ENCODE data around the gene HNF1B.

Gene HNF1B

DNA sequence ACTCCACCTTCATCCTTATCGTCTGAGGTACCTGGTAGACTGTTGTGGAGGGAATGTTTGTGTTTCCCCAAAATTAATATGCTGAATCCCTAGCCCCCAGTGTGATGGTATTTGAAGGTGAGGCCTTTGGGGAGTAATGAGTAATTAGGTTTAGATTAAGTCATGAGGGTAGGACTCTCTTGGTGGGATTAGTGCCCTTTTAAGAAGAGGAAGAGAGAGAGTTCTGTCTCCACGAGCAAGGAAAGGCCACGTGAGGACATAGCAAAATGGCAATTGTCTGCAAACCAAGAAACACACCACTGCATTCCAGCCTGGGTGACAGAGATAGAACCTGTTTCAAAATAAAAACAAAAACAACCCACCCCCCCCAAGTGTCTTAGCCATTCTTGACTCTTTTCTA, 80.6 kb downstream of the HNF1B start:
- DNase-seq (ENCODE audit: low read depth), result no peak
- H3K4me3 ChIP-seq (ENCODE audit: low read depth, low read length), result no peak overlapping the region
- TF ChIP-seq, protein P1, sequence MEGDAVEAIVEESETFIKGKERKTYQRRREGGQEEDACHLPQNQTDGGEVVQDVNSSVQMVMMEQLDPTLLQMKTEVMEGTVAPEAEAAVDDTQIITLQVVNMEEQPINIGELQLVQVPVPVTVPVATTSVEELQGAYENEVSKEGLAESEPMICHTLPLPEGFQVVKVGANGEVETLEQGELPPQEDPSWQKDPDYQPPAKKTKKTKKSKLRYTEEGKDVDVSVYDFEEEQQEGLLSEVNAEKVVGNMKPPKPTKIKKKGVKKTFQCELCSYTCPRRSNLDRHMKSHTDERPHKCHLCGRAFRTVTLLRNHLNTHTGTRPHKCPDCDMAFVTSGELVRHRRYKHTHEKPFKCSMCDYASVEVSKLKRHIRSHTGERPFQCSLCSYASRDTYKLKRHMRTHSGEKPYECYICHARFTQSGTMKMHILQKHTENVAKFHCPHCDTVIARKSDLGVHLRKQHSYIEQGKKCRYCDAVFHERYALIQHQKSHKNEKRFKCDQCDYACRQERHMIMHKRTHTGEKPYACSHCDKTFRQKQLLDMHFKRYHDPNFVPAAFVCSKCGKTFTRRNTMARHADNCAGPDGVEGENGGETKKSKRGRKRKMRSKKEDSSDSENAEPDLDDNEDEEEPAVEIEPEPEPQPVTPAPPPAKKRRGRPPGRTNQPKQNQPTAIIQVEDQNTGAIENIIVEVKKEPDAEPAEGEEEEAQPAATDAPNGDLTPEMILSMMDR (IDR thresholded peaks at IDR 0.05; ENCODE audit: low read depth, low read length, missing control alignments), result no peak

DNA sequence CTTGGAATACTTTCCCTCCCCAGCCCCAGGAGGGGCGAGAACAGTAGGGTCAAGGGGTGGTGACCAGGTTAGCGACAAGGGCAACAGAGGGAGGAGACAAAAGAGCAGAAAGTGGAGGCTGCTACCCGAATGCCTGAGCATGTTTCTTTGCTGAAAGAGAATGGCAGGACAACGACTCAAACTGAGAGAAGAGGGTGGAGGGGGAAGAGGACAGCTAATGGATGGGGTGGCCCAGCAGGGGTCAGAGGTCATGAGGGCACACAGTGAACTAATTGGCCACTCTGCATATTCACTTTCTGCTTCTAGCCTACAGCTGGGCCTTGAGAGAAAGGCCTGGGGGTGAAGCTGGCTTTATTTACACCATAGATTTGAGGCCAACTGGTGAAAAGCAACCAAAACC, 82.5 kb downstream of the HNF1B start:
- no peak overlapping the region for H3K4me3 ChIP-seq (ENCODE audit: low read depth, low read length)
- no peak for DNase-seq (ENCODE audit: low read depth)
- TF ChIP-seq, protein P1 (IDR thresholded peaks at IDR 0.05; ENCODE audit: low read depth, low read length, missing control alignments), result no peak

DNA sequence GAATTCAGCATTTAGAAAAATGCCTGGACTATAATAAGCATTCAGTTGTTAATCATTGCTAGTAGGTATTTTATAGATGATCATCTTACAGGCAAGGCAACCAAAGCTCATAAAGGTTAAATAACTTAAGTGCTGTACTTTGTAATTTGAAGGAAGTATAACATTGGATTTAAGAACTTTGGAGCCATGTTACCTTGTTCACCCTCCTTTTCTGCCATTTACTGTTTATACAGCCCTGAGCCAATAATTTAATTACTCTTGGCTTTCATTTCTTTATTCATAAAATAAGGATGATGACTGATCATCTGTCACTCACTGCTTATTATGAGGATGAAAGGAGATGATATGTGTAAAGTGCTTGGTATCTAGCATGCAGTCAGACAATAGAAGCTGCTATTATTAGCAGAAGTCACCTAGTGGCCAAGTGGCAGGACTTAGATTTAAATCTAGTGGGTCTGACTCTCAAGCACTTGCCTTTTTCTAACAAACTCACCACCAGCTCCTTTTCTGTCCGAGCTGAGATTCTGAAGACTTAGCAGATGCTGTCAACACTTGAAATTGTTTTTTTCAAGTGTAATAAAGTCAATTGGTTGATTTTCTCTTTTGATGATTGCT, 83.4 kb downstream of the HNF1B start:
- no peak for DNase-seq (ENCODE audit: low read depth)
- TF ChIP-seq, protein P1 (IDR thresholded peaks at IDR 0.05; ENCODE audit: low read depth, low read length, missing control alignments), result peak; percentile 17
- no peak overlapping the region for H3K4me3 ChIP-seq (ENCODE audit: low read depth, low read length)

DNA sequence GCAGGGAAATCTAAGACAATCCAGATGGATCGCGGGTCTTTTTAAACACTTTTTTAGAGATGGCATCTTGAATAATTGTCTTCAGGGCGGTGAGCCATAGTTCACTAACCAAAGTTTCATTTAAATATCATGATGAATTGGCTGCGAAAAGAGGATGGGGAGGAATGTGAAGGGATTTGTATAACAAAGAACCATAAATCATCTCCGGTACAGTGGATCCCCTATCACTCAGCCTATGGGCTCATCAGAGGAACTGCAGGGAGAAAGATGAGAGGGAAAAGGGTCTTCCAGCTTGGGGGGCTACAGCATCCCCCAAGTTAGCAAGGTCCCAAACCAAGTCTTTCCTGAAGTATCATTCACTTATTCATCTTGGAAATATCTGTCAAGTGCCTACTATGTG, 84.9 kb downstream of the HNF1B start:
- no peak overlapping the region for H3K4me3 ChIP-seq (ENCODE audit: low read depth, low read length)
- TF ChIP-seq, protein P1 (IDR thresholded peaks at IDR 0.05; ENCODE audit: low read depth, low read length, missing control alignments), result no peak
- no peak for DNase-seq (ENCODE audit: low read depth)

DNA sequence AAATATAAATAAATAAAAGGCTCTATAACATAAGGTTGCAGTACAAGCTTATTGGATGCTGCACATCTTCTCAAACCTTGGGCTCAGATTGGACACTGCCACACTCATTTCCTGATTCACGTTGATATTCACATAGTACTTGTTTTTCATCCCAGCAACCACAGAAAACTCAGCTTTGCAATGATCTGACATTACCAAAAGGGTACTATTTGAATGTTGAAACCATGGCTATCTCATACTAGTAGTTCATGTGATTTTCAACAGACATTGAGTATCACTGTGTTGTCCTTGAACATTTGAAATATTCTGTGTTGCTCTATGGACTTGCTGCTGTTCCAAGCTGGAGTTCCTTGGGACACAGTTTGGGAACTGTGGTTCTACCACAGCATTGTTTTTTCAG, 87.7 kb downstream of the HNF1B start:
- TF ChIP-seq, protein P1 (IDR thresholded peaks at IDR 0.05; ENCODE audit: low read depth, low read length, missing control alignments), result no peak
- no peak for DNase-seq (ENCODE audit: low read depth)
- no peak overlapping the region for H3K4me3 ChIP-seq (ENCODE audit: low read depth, low read length)

DNA sequence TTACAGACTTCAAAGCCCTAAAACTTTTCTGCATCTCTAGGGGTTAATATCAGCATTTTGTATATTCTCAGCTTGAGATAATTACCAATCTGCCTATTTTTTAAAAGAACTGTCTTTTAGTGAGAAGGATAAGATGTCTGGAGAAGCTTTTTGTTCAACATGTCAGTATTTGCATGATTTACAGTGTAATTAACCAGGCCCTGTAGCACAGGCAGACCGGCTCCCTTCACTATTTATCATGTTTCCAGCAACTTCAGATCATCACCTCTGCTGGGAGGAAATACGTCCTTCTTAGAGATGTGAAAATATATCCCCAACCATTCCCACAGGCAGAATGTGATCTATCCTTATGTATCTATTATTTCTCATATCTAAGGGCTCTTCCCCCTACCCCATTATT, 93.0 kb downstream of the HNF1B start:
- no peak for DNase-seq (ENCODE audit: low read depth)
- no peak overlapping the region for H3K4me3 ChIP-seq (ENCODE audit: low read depth, low read length)
- TF ChIP-seq, protein P1 (IDR thresholded peaks at IDR 0.05; ENCODE audit: low read depth, low read length, missing control alignments), result no peak

DNA sequence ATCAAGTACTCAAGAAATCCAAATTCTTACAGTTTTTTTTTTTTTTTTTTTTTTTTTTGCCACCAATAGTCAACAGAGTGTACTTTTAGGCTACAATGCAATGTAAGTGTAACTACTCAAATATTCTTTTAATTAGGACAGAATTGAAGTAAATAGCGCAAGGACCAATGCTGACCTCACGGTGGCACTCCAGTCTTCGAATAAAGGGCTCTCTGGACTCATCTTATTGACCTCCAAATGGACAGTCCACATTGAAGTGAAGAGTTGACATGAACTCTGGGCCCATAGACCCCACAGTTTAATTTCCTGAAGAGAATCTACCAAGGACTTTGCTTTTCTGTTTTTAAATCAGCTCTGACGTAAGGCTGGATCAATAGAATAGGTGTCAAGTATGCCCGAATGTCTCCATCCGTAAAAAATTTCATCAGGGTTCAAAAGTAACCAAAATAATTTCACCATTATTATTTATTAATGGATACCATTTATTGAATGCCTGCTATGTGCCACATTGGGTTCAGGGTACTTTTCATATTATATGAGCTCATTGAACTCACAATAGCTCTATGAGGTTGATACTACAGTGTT, 94.3 kb downstream of the HNF1B start:
- DNase-seq (ENCODE audit: low read depth), result no peak

More for the DNA sequence above, 94.3 kb downstream of the HNF1B start:
- H3K4me3 ChIP-seq (ENCODE audit: low read depth, low read length), result no peak overlapping the region
- TF ChIP-seq, protein P1 (IDR thresholded peaks at IDR 0.05; ENCODE audit: low read depth, low read length, missing control alignments), result peak; percentile 36

Measured in GM12864 (cell line).